ENCODE results near the gene PRKCG. TPM values are rescaled to one million over a fixed set of nuclear protein-coding genes. Genes with fewer than 3 reads are reported as not detected.

PRKCG gene
- total RNA-seq, 2 experiments from 2014 or later = not detected

DNA sequence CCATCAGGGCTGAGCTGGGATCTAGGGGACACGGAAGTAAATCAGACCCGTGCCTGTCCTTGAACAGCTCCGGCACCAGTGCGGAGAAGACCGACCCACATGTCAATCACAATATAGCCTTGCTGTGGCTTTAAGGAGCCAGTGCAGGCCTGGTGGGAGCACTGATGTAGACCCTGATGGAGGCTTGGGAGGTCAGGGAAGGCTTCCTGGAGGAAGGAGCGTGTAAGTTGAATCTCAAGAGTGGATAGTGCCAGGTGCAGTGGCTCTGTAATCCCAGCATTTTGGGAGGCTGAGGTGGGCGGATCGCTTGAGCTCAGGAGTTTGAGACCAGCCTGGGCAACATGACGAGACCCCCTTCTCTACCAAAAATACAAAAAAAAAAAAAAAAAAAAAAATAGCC lies 70.0 kb downstream of the PRKCG start:
- H3K4me3 Mint-ChIP-seq = no peak overlapping the region
- ChIA-PET CTCF (interaction anchor here (1.4 kb wide), 1 partner anchor 72 kb away, joined by 3 read pairs; no protein-coding TSS in a partner anchor), POLR2A (no interaction called here)
- peaks cover 22% of the 10 kb centered on the region for H3K27me3 Mint-ChIP-seq
- DNase-seq = no peak
- no peak overlapping the region for H3K27ac Mint-ChIP-seq
- no peaks in the 10 kb centered on the region for H3K9me3 Mint-ChIP-seq
- intact Hi-C loops (cut with micrococcal nuclease) = no loop called here
- H3K4me1 Mint-ChIP-seq (ENCODE audit: low read depth) = no peaks in the 10 kb centered on the region
- no peaks in the 10 kb centered on the region for H3K36me3 Mint-ChIP-seq

DNA sequence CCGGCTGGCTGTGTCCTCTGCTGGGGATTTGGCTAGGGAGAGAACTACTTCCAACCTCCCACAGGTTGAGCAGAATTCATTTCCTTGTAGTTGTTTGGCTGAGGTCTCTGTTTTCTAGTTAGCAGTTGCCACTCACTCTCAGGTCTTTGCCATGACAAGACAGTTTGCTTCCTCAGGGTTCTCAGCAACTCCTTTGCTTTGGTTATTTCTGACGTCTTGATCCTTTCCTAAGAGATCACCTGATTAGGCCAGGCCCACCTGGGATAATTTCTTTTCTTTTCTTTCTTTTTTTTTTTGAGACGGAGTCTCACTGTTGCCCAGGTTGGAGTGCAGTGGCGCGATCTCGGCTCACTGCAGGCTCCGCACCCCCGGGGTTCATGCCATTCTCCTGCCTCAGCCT lies 71.4 kb downstream of the PRKCG start:
- H3K27ac Mint-ChIP-seq = no peak overlapping the region
- H3K4me1 Mint-ChIP-seq (ENCODE audit: low read depth) = no peaks in the 10 kb centered on the region
- no peaks in the 10 kb centered on the region for H3K9me3 Mint-ChIP-seq
- DNase-seq = no peak
- H3K27me3 Mint-ChIP-seq = peaks cover 25% of the 10 kb centered on the region
- H3K4me3 Mint-ChIP-seq = no peak overlapping the region
- POLR2A ChIA-PET = no interaction called here
- H3K36me3 Mint-ChIP-seq = no peaks in the 10 kb centered on the region
- intact Hi-C loops (cut with micrococcal nuclease) = no loop called here
- CTCF ChIA-PET = interaction anchor here (0.6 kb wide), 1 partner anchor 54 kb away, joined by 4 read pairs; no protein-coding TSS in a partner anchor

Other genes with a start within 250 kb of the PRKCG start
- not detected for gene NLRP12, start 57.9 kb upstream of the PRKCG start, total RNA-seq
- gene MYADM, start 14.3 kb upstream of the PRKCG start, total RNA-seq = 10 to 100 TPM; 40.3 to 45.5 TPM
- not detected for gene CACNG7, start 27.1 kb downstream of the PRKCG start, total RNA-seq
- gene CACNG8, start 80.7 kb downstream of the PRKCG start, total RNA-seq = under 1 TPM in 1 of 2 experiments, not detected in 1; 0.02 TPM
- not detected for gene CACNG6, start 109.4 kb downstream of the PRKCG start, total RNA-seq
- not detected for gene VSTM1, start 181.7 kb downstream of the PRKCG start, total RNA-seq
- gene TARM1, start 199.2 kb downstream of the PRKCG start, total RNA-seq = not detected
- gene OSCAR, start 218.6 kb downstream of the PRKCG start, total RNA-seq = under 1 TPM; 0.29 to 0.59 TPM
- gene NDUFA3, start 220.7 kb downstream of the PRKCG start, total RNA-seq = 100 to 1,000 TPM; 106 to 113 TPM
- gene TFPT, start 233.5 kb downstream of the PRKCG start, total RNA-seq = 10 to 100 TPM; 27.1 to 31.6 TPM
- gene PRPF31, start 233.6 kb downstream of the PRKCG start, total RNA-seq = 10 to 100 TPM; 74.4 to 74.6 TPM